KMS-11 (cell line): ENCODE measurements around the gene STX12.

Experiments
- H2AFZ ChIP-seq: fragments of 200-600 bp; sonication (generic); 2 replicates; pipeline ENCODE4 v1.6.1; 2016; ENCODE audit warnings: antibody characterized with exemption, mixed run types, low read depth
- H3K27ac ChIP-seq: fragments of 200-600 bp; sonication (generic); 2 replicates; pipeline ENCODE4 v1.6.1; 2016; ENCODE audit warnings: mild to moderate bottlenecking, mixed run types
- H3K27me3 ChIP-seq: fragments of 200-600 bp; sonication (generic); 2 replicates; pipeline ENCODE4 v1.6.1; 2017; ENCODE audit warnings: mild to moderate bottlenecking, low read depth, mixed run types, moderate library complexity; ENCODE audit not compliant: insufficient read depth
- H3K36me3 ChIP-seq: fragments of 200-600 bp; sonication (generic); 2 replicates; pipeline ENCODE4 v1.6.1; 2017; ENCODE audit warnings: mild to moderate bottlenecking, mixed run types; ENCODE audit not compliant: insufficient read depth
- H3K4me1 ChIP-seq: fragments of 200-600 bp; sonication (generic); 2 replicates; pipeline ENCODE4 v1.6.1; 2016; ENCODE audit warnings: mild to moderate bottlenecking, low read depth, mixed run types; ENCODE audit not compliant: poor library complexity, severe bottlenecking
- H3K4me2 ChIP-seq: fragments of 200-600 bp; sonication (generic); 2 replicates; pipeline ENCODE4 v1.7.0; 2016; ENCODE audit warnings: mild to moderate bottlenecking, mixed run types
- H3K4me3 ChIP-seq: fragments of 200-600 bp; sonication (generic); IDR thresholded peaks from 2 replicates; pipeline ENCODE4 v1.6.1; 2017; ENCODE audit warnings: low read depth, low read length, mixed read lengths; ENCODE audit not compliant: insufficient read depth
- H3K79me2 ChIP-seq: fragments of 200-600 bp; sonication (generic); 2 replicates; pipeline ENCODE4 v1.6.1; 2016; ENCODE audit warnings: low read depth, mixed run types; ENCODE audit not compliant: insufficient read depth
- H3K9ac ChIP-seq: fragments of 200-600 bp; sonication (generic); 2 replicates; pipeline ENCODE4 v1.6.1; 2016; ENCODE audit warnings: mild to moderate bottlenecking, mixed run types
- H4K20me1 ChIP-seq: fragments of 200-600 bp; sonication (generic); 2 replicates; pipeline ENCODE4 v1.6.1; 2016; ENCODE audit warnings: mild to moderate bottlenecking, mixed run types; ENCODE audit not compliant: insufficient read depth
- TF ChIP-seq, protein P1 (sequence below): fragments of 200-600 bp; sonication (generic); conservative IDR thresholded peaks from 2 replicates; pipeline ENCODE4 v1.6.1; 2017; ENCODE audit warnings: low read depth, mild to moderate bottlenecking, antibody characterized with exemption, low read length, moderate library complexity, mixed read lengths

STX12 gene

DNA sequence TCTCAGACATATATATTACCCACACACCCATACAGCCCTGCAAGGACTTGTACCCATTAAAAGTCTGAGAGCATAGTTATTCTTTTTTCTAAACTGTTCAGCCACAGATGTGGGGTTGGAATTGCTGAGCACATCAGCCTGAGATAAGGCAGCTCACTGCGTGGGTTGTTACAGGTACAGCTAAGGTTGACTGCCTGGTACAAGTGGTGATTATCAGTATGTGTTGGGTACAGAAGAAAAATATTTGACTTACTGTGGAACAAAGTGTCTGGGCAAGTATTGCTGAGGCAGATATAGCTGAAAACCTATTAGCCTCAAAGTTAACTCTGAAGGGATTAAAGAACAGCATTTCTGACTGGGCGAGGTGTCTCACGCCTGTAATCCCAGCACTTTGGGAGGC lies 5.0 kb downstream of the STX12 start:
- H3K4me3 ChIP-seq = no peak overlapping the region
- no peaks in the 10 kb centered on the region for H3K36me3 ChIP-seq
- H4K20me1 ChIP-seq = no peaks in the 10 kb centered on the region
- no peak overlapping the region for H3K4me2 ChIP-seq
- H3K9ac ChIP-seq = no peak overlapping the region
- H2AFZ ChIP-seq = no peak overlapping the region
- no peak overlapping the region for H3K27ac ChIP-seq
- H3K4me1 ChIP-seq = peaks cover 11% of the 10 kb centered on the region
- TF ChIP-seq, protein P1, sequence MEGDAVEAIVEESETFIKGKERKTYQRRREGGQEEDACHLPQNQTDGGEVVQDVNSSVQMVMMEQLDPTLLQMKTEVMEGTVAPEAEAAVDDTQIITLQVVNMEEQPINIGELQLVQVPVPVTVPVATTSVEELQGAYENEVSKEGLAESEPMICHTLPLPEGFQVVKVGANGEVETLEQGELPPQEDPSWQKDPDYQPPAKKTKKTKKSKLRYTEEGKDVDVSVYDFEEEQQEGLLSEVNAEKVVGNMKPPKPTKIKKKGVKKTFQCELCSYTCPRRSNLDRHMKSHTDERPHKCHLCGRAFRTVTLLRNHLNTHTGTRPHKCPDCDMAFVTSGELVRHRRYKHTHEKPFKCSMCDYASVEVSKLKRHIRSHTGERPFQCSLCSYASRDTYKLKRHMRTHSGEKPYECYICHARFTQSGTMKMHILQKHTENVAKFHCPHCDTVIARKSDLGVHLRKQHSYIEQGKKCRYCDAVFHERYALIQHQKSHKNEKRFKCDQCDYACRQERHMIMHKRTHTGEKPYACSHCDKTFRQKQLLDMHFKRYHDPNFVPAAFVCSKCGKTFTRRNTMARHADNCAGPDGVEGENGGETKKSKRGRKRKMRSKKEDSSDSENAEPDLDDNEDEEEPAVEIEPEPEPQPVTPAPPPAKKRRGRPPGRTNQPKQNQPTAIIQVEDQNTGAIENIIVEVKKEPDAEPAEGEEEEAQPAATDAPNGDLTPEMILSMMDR = no peak
- H3K27me3 ChIP-seq = no peaks in the 10 kb centered on the region
- peaks cover 28% of the 10 kb centered on the region; the same call in 1 of the 2 replicates for H3K79me2 ChIP-seq

DNA sequence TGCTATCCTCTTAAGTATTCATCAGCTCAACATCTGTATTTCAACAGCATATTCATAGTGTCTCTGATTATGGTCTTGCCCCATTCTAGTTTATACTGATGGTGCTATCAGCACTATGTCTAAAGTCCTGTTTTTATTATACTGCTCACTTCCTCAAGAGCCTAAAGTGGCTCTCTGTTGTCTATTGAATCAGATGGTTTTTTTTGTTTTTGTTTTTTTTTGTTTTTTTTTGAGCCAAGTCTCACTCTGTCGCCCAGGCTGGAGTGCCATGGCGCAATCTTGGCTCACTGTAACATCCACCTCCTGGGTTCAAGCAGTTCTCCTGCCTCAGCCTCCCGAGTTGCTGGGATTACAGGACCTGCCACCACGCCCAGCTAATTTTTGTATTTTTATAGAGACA lies 6.1 kb downstream of the STX12 start:
- TF ChIP-seq, protein P1 = no peak
- peaks cover 18% of the 10 kb centered on the region; the same call in 1 of the 2 replicates for H3K79me2 ChIP-seq

DNA sequence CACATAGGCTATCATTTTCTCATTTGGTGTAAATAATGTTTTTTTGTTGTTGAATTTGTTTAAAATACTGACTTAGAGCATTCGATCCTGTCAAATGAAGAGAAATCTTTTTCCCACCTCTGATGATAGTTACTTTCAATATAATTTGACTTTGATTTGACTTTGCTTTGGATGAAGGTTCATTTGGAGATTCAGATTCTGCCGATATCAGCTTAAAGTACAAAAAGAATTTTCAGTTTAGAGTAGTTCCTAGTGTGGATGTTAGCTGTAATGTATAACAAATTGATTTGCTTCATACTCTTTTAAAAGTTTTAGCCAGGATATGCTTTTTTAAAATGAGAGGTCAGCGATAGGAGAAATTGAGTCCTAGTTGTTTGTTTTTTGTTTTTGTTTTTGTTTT lies 9.9 kb downstream of the STX12 start:
- Histone ChIP-seq H3K4me3 (no peak overlapping the region), H3K27me3 (no peaks in the 10 kb centered on the region), H2AFZ (no peak overlapping the region), H3K36me3 (no peaks in the 10 kb centered on the region), H3K9ac (no peak overlapping the region), H3K4me2 (no peak overlapping the region), H3K79me2 (no peaks in the 10 kb centered on the region; the same call in 1 of the 2 replicates), H3K4me1 (peaks cover 5% of the 10 kb centered on the region), H3K27ac (no peak overlapping the region), H4K20me1 (no peaks in the 10 kb centered on the region)
- TF ChIP-seq, protein P1 = no peak

More for the DNA sequence above, 6.1 kb downstream of the STX12 start:
- Histone ChIP-seq H3K9ac (no peak overlapping the region), H2AFZ (no peak overlapping the region), H3K4me2 (no peak overlapping the region), H3K4me3 (no peak overlapping the region), H3K27ac (no peak overlapping the region), H3K27me3 (no peaks in the 10 kb centered on the region), H3K4me1 (peaks cover 8% of the 10 kb centered on the region), H4K20me1 (no peaks in the 10 kb centered on the region), H3K36me3 (no peaks in the 10 kb centered on the region)

DNA sequence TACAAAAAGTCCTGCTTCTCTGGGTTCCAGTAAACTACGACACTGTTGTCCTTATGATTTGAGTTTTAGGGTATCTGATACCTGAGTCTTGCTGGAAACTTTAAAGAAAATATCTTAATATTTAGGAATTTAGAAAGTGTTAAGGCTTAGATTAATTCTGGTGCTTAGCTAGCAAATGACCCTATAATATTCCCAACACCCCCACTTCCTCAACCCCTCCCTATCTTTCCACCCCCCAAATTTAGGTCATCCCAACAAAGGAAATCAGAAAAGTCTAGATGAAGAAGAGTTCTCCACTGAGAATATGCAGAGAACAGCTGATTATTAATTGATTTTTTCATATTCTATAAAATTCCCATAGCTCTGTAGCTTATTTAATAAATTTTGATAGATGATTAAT lies 11.7 kb downstream of the STX12 start:
- Histone ChIP-seq H3K79me2 (no peaks in the 10 kb centered on the region; the same call in 1 of the 2 replicates), H3K36me3 (no peaks in the 10 kb centered on the region), H4K20me1 (no peaks in the 10 kb centered on the region), H3K4me1 (peaks cover 10% of the 10 kb centered on the region), H3K27ac (no peak overlapping the region), H3K4me3 (no peak overlapping the region), H3K9ac (no peak overlapping the region), H3K4me2 (no peak overlapping the region), H2AFZ (no peak overlapping the region), H3K27me3 (no peaks in the 10 kb centered on the region)
- TF ChIP-seq, protein P1 = no peak
